Naive thymus-derived CD4-positive, alpha-beta T cell (primary cell): ENCODE data around the gene EBP. TPM values are rescaled to one million over a fixed set of nuclear protein-coding genes. Genes with fewer than 3 reads are reported as not detected.

Experiments used
- ATAC-seq: fragments of 150-1000 bp; cut with Tn5 transposase; 2 replicates; pipeline ENCODE4 v1.10.0; 2021; ENCODE audit warnings: mild to moderate bottlenecking, moderate library complexity
- CTCF ChIA-PET: fragments of 350-600 bp; sonication (Branson Sonifier 250); formaldehyde crosslinking; loops from one replicate; lab custom pipeline; 2021; ENCODE audit warnings: antibody characterized with exemption; lab: Charles Lee
- POLR2A ChIA-PET: fragments of 350-600 bp; sonication (Branson Sonifier 250); formaldehyde crosslinking; loops from one replicate; lab custom pipeline; 2021; ENCODE audit warnings: antibody characterized with exemption, inconsistent platforms; lab: Charles Lee
- DNase-seq, 9 donors: peaks; one replicate each; pipeline versions ENCODE4 v3.0.0 to v3.0.0-alpha.2; 2020 to 2022; ENCODE audit warnings: mixed read lengths in 1 of 9
- H3K27ac ChIP-seq: one replicate; pipeline ENCODE4 v1.7.0; 2013; ENCODE audit warnings: mild to moderate bottlenecking, low read depth, low read length, moderate library complexity
- H3K27me3 ChIP-seq, 2 donors: one replicate each; pipeline ENCODE4 v1.7.0; 2013; ENCODE audit warnings: low read length in 2 of 2, mild to moderate bottlenecking in 2 of 2, moderate library complexity in 2 of 2; ENCODE audit not compliant: control insufficient read depth in 2 of 2, insufficient read depth in 2 of 2
- H3K36me3 ChIP-seq, 3 experiments: 1 replicate in 2 of 3; 2 replicates in 1 of 3; pipeline ENCODE4 v1.7.0; 2013; ENCODE audit warnings: low read length in 3 of 3, mild to moderate bottlenecking in 3 of 3, moderate library complexity in 1 of 3; ENCODE audit not compliant: insufficient read depth in 3 of 3, control insufficient read depth in 2 of 3
- H3K4me1 ChIP-seq, 2 donors: one replicate each; pipeline ENCODE4 v1.7.0; 2013; ENCODE audit warnings: low read length in 2 of 2, mild to moderate bottlenecking in 2 of 2, moderate library complexity in 1 of 2; ENCODE audit not compliant: control insufficient read depth in 2 of 2, insufficient read depth in 2 of 2
- H3K4me3 ChIP-seq: 2 replicates; pipeline ENCODE4 v1.7.0; 2013; ENCODE audit warnings: mild to moderate bottlenecking, low read length
- H3K9me3 ChIP-seq, 3 experiments: 1 replicate in 2 of 3; 2 replicates in 1 of 3; pipeline ENCODE4 v1.7.0; 2013; ENCODE audit warnings: low read length in 3 of 3; ENCODE audit not compliant: control insufficient read depth in 2 of 3
- H3K27ac Mint-ChIP-seq, 9 donors: one replicate each; pipeline ENCODE4 v1.8.0; 2020 to 2022; ENCODE audit warnings: mixed read lengths in 9 of 9, mild to moderate bottlenecking in 8 of 9, moderate library complexity in 5 of 9, inconsistent platforms in 2 of 9
- H3K27me3 Mint-ChIP-seq, 5 donors: one replicate each; pipeline ENCODE4 v1.8.0; 2021 to 2022; ENCODE audit warnings: mixed read lengths in 5 of 5, mild to moderate bottlenecking in 1 of 5
- H3K36me3 Mint-ChIP-seq, 5 donors: one replicate each; pipeline ENCODE4 v1.8.0; 2020 to 2022; ENCODE audit warnings: mixed read lengths in 5 of 5, mild to moderate bottlenecking in 3 of 5, inconsistent platforms in 1 of 5
- H3K4me1 Mint-ChIP-seq, 7 donors: one replicate each; pipeline ENCODE4 v1.8.0; 2020 to 2022; ENCODE audit warnings: mixed read lengths in 7 of 7, mild to moderate bottlenecking in 3 of 7, inconsistent platforms in 1 of 7
- H3K4me3 Mint-ChIP-seq, 10 donors: one replicate each; pipeline ENCODE4 v1.8.0; 2020 to 2022; ENCODE audit warnings: mild to moderate bottlenecking in 10 of 10, mixed read lengths in 10 of 10, moderate library complexity in 6 of 10, inconsistent platforms in 2 of 10
- H3K9me3 Mint-ChIP-seq, 11 donors: one replicate each; pipeline ENCODE4 v1.8.0; 2020 to 2022; ENCODE audit warnings: mixed read lengths in 11 of 11, mild to moderate bottlenecking in 4 of 11, inconsistent platforms in 1 of 11, moderate library complexity in 1 of 11
- intact Hi-C, 2 donors: fragments of 100-400 bp; cut with micrococcal nuclease; formaldehyde crosslinking; loops; one replicate each; pipeline ENCODE4 v1.15.1; 2023
- polyA plus RNA-seq, 2 donors: library from polyadenylated mRNA; unstranded; fragments of 300-500 nt; fragmentation: Illumina TruSeq; gene quantifications; one replicate each; pipeline ENCODE4 v1.2.3, GENCODE V29; 2021
- total RNA-seq, 6 experiments: library from RNA in 5 of 6; stranded (reverse) in 5 of 6; gene quantifications; 1 replicate in 5 of 6; 2 replicates in 1 of 6; pipeline ENCODE4 v1.2.3 and lab custom pipeline; 2021 to 2026

Gene EBP
- total and polyA plus RNA-seq, 7 experiments from 2014 or later = 33.3 to 188 (median 48.9) TPM

GRCh38 chrX:48498374-48498809 lies 23.2 kb upstream of the EBP start:
- no peaks in the 10 kb centered on the region for H3K4me1 ChIP-seq
- no peaks in the 10 kb centered on the region for H3K36me3 ChIP-seq
- no peak for ATAC-seq
- peaks cover 0 to 4% (median 0%) of the 10 kb centered on the region in 7 donors for H3K4me1 Mint-ChIP-seq
- POLR2A ChIA-PET = no interaction called here
- no peak overlapping the region for H3K4me3 ChIP-seq
- no peaks in the 10 kb centered on the region for H3K36me3 Mint-ChIP-seq
- CTCF ChIA-PET = no interaction called here
- H3K27ac ChIP-seq = no peak overlapping the region
- DNase-seq = no peak
- no peaks in the 10 kb centered on the region for H3K27me3 ChIP-seq
- no peaks in the 10 kb centered on the region for H3K9me3 Mint-ChIP-seq
- intact Hi-C loops = no loop called here
- peaks cover 0 to 1% (median 0%) of the 10 kb centered on the region in 5 donors for H3K27me3 Mint-ChIP-seq
- no peak overlapping the region for H3K4me3 Mint-ChIP-seq
- no peak overlapping the region for H3K27ac Mint-ChIP-seq
- H3K9me3 ChIP-seq = no peaks in the 10 kb centered on the region

- Mint-ChIP-seq H3K36me3 (no peaks in the 10 kb centered on the region), H3K9me3 (no peaks in the 10 kb centered on the region), H3K4me1 (peaks cover 0 to 4% (median under 1%) of the 10 kb centered on the region in 7 donors), H3K4me3 (no peak overlapping the region), H3K27ac (no peak overlapping the region), H3K27me3 (peaks cover 0 to 3% (median 0%) of the 10 kb centered on the region in 5 donors)
- Histone ChIP-seq H3K4me1 (peaks cover 0 to under 1% of the 10 kb centered on the region in 2 donors), H3K9me3 (no peaks in the 10 kb centered on the region), H3K4me3 (no peak overlapping the region), H3K36me3 (no peaks in the 10 kb centered on the region), H3K27me3 (no peaks in the 10 kb centered on the region), H3K27ac (no peak overlapping the region)
- DNase-seq = no peak
- no peak for ATAC-seq
- ChIA-PET CTCF (no interaction called here), POLR2A (no interaction called here)
- intact Hi-C loops = no loop called here
Measured at GRCh38 chrX:48504261-48504660, 17.3 kb upstream of the EBP start.

- H3K4me1 Mint-ChIP-seq = peaks cover 2 to 15% (median 11%) of the 10 kb centered on the region in 7 donors
- H3K9me3 ChIP-seq = no peaks in the 10 kb centered on the region
- H3K36me3 Mint-ChIP-seq = peaks cover 0 to 3% (median 0%) of the 10 kb centered on the region in 5 donors
- no peaks in the 10 kb centered on the region for H3K27me3 ChIP-seq
- no peak overlapping the region for H3K27ac ChIP-seq
- H3K4me1 ChIP-seq = peaks cover 4 to 8% of the 10 kb centered on the region in 2 donors
- H3K27me3 Mint-ChIP-seq = peaks cover 0 to 3% (median 0%) of the 10 kb centered on the region in 5 donors
- POLR2A ChIA-PET = interaction anchor here (1.5 kb wide), 1 partner anchor 15 kb away, joined by 3 read pairs; no protein-coding TSS in a partner anchor
- CTCF ChIA-PET = no interaction called here
- no peak for DNase-seq
- H3K4me3 Mint-ChIP-seq = no peak overlapping the region
- H3K4me3 ChIP-seq = no peak overlapping the region
- intact Hi-C loops = loop anchor here in 1 of 2 donors (5.0 kb wide), 1 partner anchor 38 kb away; no protein-coding TSS in a partner anchor
- no peak for ATAC-seq
- no peak overlapping the region for H3K27ac Mint-ChIP-seq
- no peaks in the 10 kb centered on the region for H3K36me3 ChIP-seq
- peaks cover 0 to 2% (median 0%) of the 10 kb centered on the region in 11 donors for H3K9me3 Mint-ChIP-seq
Measured at GRCh38 chrX:48505481-48505880, 16.1 kb upstream of the EBP start.

GRCh38 chrX:48507246-48507645 lies 14.4 kb upstream of the EBP start:
- Mint-ChIP-seq H3K4me3 (peak overlapping the region in 5 of 10 donors; percentile 3 to 91 (median 21)), H3K27ac (peak overlapping the region in 2 of 9 donors; percentile 43 to 51)

GRCh38 chrX:48508400-48509244 lies 13.0 kb upstream of the EBP start, which contains the start of gene PORCN:
TSS of gene PORCN (plus strand) at chrX:48508992. CDS start at chrX:48509821, 829 bp downstream.
- Mint-ChIP-seq H3K4me3 (peak within 1 kb of the TSS; percentile 82 to 95 (median 91)), H3K27me3 (no peaks in the 10 kb centered on the region), H3K9me3 (peaks cover 0 to 2% (median 0%) of the 10 kb centered on the region in 11 donors), H3K36me3 (peaks cover 0 to 7% (median 0%) of the 10 kb centered on the region in 5 donors), H3K27ac (peak within 1 kb of the TSS; percentile 78 to 93 (median 88)), H3K4me1 (peaks cover 10 to 28% (median 16%) of the 10 kb centered on the region in 7 donors)
- peak; percentile 50 to 81 (median 66) for DNase-seq
- no peaks in the 10 kb centered on the region for H3K36me3 ChIP-seq
- intact Hi-C loops = loop anchor here (1.0 to 5.0 kb wide), 5 partner anchors 13 to 66 kb away; partner anchors contain the start of genes EBP (in 2 of the 2), TBC1D25 (in 2 of the 2), FTSJ1 (in 1 of the 2) and RBM3 (in 1 of the 2)
- no peaks in the 10 kb centered on the region for H3K9me3 ChIP-seq
- H3K27ac ChIP-seq = peak within 1 kb of the TSS; percentile 85
- H3K4me3 ChIP-seq = peak within 1 kb of the TSS; percentile 71
- peak; percentile 96 for ATAC-seq
- no peaks in the 10 kb centered on the region for H3K27me3 ChIP-seq
- CTCF ChIA-PET = no interaction called here
- POLR2A ChIA-PET = interaction anchor here (0.8 to 1.7 kb wide), 2 partner anchors 31 to 39 kb away, joined by 3 to 8 read pairs; partner anchors contain the start of genes SLC38A5 and TBC1D25
- H3K4me1 ChIP-seq = peaks cover 4 to 8% of the 10 kb centered on the region in 2 donors

More at GRCh38 chrX:48507246-48507645, 14.4 kb upstream of the EBP start:
- H3K9me3 ChIP-seq = no peaks in the 10 kb centered on the region
- intact Hi-C loops = loop anchor here in 1 of 2 donors (5.0 kb wide), 1 partner anchor 40 kb away; no protein-coding TSS in a partner anchor
- peaks cover 0 to 3% (median 0%) of the 10 kb centered on the region in 5 donors for H3K27me3 Mint-ChIP-seq
- ATAC-seq (no peak), DNase-seq (no peak)
- peaks cover 4 to 8% of the 10 kb centered on the region in 2 donors for H3K4me1 ChIP-seq
- peaks cover 0 to 2% (median 0%) of the 10 kb centered on the region in 11 donors for H3K9me3 Mint-ChIP-seq
- no peak overlapping the region for H3K27ac ChIP-seq
- ChIA-PET POLR2A (interaction anchor here (0.5 kb wide), 1 partner anchor 31 kb away, joined by 3 read pairs; no protein-coding TSS in a partner anchor), CTCF (no interaction called here)
- peaks cover 10 to 28% (median 16%) of the 10 kb centered on the region in 7 donors for H3K4me1 Mint-ChIP-seq
- H3K27me3 ChIP-seq = no peaks in the 10 kb centered on the region
- H3K36me3 Mint-ChIP-seq = peaks cover 0 to 7% (median 0%) of the 10 kb centered on the region in 5 donors
- no peaks in the 10 kb centered on the region for H3K36me3 ChIP-seq
- H3K4me3 ChIP-seq = no peak overlapping the region

GRCh38 chrX:48509245-48509590 lies 12.4 kb upstream of the EBP start:
- Mint-ChIP-seq H3K36me3 (peaks cover 0 to 7% (median 0%) of the 10 kb centered on the region in 5 donors), H3K9me3 (peaks cover 0 to 2% (median 0%) of the 10 kb centered on the region in 11 donors), H3K4me3 (peak overlapping the region; percentile 82 to 95 (median 91)), H3K27me3 (no peaks in the 10 kb centered on the region), H3K27ac (peak overlapping the region; percentile 78 to 93 (median 86)), H3K4me1 (peaks cover 10 to 28% (median 16%) of the 10 kb centered on the region in 7 donors)
- peaks cover 4 to 8% of the 10 kb centered on the region in 2 donors for H3K4me1 ChIP-seq
- POLR2A ChIA-PET = interaction anchor here (1.7 kb wide), 1 partner anchor 30 kb away, joined by 8 read pairs; the partner anchor contains the start of gene TBC1D25
- intact Hi-C loops = loop anchor here in 1 of 2 donors (5.0 kb wide), 1 partner anchor 42 kb away; no protein-coding TSS in a partner anchor
- DNase-seq (peak in 1 of 9 donors; percentile 44), ATAC-seq (peak; percentile 40)
- H3K4me3 ChIP-seq = peak overlapping the region; percentile 71
- H3K27me3 ChIP-seq = no peaks in the 10 kb centered on the region
- H3K36me3 ChIP-seq = no peaks in the 10 kb centered on the region
- CTCF ChIA-PET = no interaction called here
- H3K27ac ChIP-seq = peak overlapping the region; percentile 85
- H3K9me3 ChIP-seq = no peaks in the 10 kb centered on the region
